HG02623 (cell line): Measurements from ENCODE around the gene FAM174B.

ENCODE experiments used
- ATAC-seq: cut with Tn5 transposase; IDR thresholded peaks from one replicate; pipeline ENCODE4 v1.9.1; 2021; ENCODE audit warnings: moderate library complexity; ENCODE audit not compliant: unreplicated experiment

The FAM174B gene

DNA sequence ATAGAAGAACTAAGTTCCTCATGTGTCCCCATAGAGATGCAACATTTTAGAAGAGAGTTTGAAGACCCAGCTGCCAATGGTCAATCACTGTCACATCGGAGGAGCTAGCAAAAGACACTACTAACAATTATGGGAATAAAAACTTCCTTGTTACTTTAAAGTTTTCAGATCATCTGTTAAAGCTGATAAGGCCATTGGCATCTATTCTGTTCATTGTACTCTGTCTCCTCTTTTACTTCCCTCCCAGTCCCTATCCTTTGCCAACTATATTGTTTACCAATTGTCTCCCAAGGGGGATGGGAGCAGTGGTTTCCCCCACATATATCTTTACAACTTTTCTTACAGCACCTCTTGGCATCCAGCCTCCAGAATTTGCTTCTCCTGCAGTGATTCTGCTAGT is 81.0 kb downstream of the FAM174B start:
- no peak for ATAC-seq

GRCh38 chr15:92574161-92574560 is 81.4 kb downstream of the FAM174B start:
- ATAC-seq: no peak

DNA sequence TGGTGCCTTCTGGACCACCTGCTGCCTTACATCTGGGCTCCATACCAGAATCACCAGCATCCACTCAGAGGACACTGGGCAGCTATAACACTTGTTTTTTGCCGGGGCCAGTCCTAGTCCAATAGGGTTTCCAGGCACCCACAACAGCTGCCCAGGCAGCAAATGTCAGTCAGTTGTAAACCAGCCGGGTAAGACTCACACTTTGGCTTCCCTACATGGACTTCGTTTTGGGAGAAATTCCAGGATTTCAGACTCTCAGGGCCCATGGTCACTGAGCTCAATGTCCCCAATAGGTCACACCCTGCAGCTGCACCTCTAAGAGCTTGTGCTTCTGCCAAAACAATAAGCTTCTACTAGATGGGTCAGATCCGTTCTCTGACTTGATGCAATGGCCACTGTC is 83.8 kb downstream of the FAM174B start:
- no peak for ATAC-seq

- no peak for ATAC-seq
Observed at GRCh38 chr15:92570391-92570790, 85.2 kb downstream of the FAM174B start.

GRCh38 chr15:92569778-92570177 is 85.8 kb downstream of the FAM174B start:
- no peak for ATAC-seq
